ENCODE data around the gene GLI3. TPM values are rescaled to one million over a fixed set of nuclear protein-coding genes. Genes with fewer than 3 reads are reported as not detected.

GLI3 gene
- total RNA-seq, 2 donors from 2014 or later, result 2.7 to 10.2 TPM

DNA sequence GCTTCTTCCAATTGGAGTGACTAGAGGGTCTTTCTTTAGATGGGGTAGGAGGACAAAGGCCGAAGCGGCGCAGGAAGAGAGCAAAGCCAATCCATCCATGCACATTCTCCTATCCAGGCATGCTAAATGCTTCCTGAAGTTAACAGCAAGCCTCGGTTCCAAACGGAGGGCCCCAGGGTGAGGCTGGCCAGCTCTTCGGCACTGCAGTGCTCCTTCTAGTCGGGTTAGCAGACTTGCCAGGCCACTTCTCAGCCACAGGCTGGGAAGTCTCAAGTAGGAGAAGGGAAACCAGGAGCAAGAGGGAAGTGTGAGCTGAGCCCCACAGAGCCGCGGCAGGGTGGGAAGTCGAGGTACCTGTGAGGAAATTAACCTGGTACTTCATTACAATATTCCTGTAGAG lies 280.3 kb downstream of the GLI3 start:
- no peak overlapping the region for H3K9ac ChIP-seq (ENCODE audit: extremely low read depth, low read length, poor library complexity, severe bottlenecking)
- H3K27me3 Mint-ChIP-seq (ENCODE audit: insufficient read depth), result peaks cover 42% of the 10 kb centered on the region
- peaks cover 4% of the 10 kb centered on the region for H3K4me1 ChIP-seq (ENCODE audit: control insufficient read depth, insufficient read depth, low read length)
- H3K9me3 Mint-ChIP-seq, result no peaks in the 10 kb centered on the region
- no peak overlapping the region for H3K4me3 ChIP-seq (ENCODE audit: low read length)
- no peak overlapping the region for H3K4me3 Mint-ChIP-seq
- no peaks in the 10 kb centered on the region for H3K36me3 Mint-ChIP-seq (ENCODE audit: low read depth)
- H3K9me3 ChIP-seq (ENCODE audit: control insufficient read depth, low read length), result no peaks in the 10 kb centered on the region
- WGBS, 2 experiments (ENCODE audit: insufficient coverage in 1 of 2, insufficient read length in 1 of 2), result 90 to 91% methylated on average over 6 to 10 of the region's 10 CpGs
- no peak for DNase-seq
- H3K4me1 Mint-ChIP-seq, result peaks cover 18% of the 10 kb centered on the region
- H3K27ac Mint-ChIP-seq, result no peak overlapping the region
- H3K36me3 ChIP-seq (ENCODE audit: control insufficient read depth, insufficient read depth, low read length), result no peaks in the 10 kb centered on the region
- H3K27ac ChIP-seq (ENCODE audit: low read depth, low read length), result no peak overlapping the region
- peaks cover 37% of the 10 kb centered on the region for H3K27me3 ChIP-seq (ENCODE audit: control insufficient read depth, insufficient read depth, low read length, poor library complexity, severe bottlenecking)
- TF ChIP-seq, protein P1, sequence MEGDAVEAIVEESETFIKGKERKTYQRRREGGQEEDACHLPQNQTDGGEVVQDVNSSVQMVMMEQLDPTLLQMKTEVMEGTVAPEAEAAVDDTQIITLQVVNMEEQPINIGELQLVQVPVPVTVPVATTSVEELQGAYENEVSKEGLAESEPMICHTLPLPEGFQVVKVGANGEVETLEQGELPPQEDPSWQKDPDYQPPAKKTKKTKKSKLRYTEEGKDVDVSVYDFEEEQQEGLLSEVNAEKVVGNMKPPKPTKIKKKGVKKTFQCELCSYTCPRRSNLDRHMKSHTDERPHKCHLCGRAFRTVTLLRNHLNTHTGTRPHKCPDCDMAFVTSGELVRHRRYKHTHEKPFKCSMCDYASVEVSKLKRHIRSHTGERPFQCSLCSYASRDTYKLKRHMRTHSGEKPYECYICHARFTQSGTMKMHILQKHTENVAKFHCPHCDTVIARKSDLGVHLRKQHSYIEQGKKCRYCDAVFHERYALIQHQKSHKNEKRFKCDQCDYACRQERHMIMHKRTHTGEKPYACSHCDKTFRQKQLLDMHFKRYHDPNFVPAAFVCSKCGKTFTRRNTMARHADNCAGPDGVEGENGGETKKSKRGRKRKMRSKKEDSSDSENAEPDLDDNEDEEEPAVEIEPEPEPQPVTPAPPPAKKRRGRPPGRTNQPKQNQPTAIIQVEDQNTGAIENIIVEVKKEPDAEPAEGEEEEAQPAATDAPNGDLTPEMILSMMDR (conservative IDR thresholded peaks at IDR 0.05), result no peak

DNA sequence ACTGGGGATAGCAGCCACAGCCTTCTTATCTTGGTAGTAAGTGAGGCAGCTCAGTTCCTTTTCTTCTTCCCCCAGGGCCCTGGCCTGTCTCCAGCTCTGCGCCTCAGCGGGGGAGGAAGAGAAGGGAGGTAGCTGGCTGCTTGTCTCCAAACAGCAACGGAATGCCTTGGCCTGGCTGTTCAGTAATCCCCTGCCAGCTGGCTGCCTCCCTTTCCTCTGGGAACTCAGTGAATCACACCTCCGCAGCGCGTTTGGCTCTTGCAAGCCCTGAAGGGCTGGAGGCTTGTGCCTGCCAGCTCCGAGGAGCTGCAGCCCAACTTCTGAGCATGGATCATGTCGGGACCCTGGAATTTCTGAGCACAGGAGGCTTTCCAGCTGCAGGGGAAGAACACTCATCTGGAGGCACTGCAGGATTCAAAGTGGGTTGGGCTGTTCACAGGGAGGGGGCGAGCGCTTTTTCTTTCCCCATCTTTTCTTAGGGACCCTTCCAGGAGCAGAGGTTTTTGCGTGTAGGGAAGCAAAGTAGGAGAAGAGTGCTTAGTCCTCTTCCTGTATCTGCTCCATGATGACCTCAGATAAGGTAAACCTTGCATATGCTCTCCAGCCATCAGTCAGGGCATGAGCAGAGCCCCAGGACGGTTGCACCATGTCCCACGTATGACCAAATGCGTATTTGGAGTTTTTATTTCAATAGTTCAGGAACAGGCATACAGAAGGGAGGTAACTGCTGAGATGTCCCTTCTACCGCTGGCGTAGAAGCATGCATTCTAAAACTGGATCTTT lies 280.9 kb downstream of the GLI3 start:
- Histone ChIP-seq H3K9ac (ENCODE audit: extremely low read depth, low read length, poor library complexity, severe bottlenecking) (no peak overlapping the region), H3K4me3 (ENCODE audit: low read length) (no peak overlapping the region), H3K9me3 (ENCODE audit: control insufficient read depth, low read length) (no peaks in the 10 kb centered on the region), H3K27me3 (ENCODE audit: control insufficient read depth, insufficient read depth, low read length, poor library complexity, severe bottlenecking) (peaks cover 37% of the 10 kb centered on the region), H3K4me1 (ENCODE audit: control insufficient read depth, insufficient read depth, low read length) (peaks cover 4% of the 10 kb centered on the region), H3K36me3 (ENCODE audit: control insufficient read depth, insufficient read depth, low read length) (no peaks in the 10 kb centered on the region), H3K27ac (ENCODE audit: low read depth, low read length) (no peak overlapping the region)
- H3K27me3 Mint-ChIP-seq (ENCODE audit: insufficient read depth), result peaks cover 42% of the 10 kb centered on the region
- H3K36me3 Mint-ChIP-seq (ENCODE audit: low read depth), result no peaks in the 10 kb centered on the region
- TF ChIP-seq, protein P1 (conservative IDR thresholded peaks at IDR 0.05), result no peak
- no peak overlapping the region for H3K27ac Mint-ChIP-seq
- peak; percentile 94 for DNase-seq
- H3K9me3 Mint-ChIP-seq, result no peaks in the 10 kb centered on the region
- H3K4me3 Mint-ChIP-seq, result no peak overlapping the region
- peaks cover 21% of the 10 kb centered on the region for H3K4me1 Mint-ChIP-seq
- 20 to 52% methylated on average over 5 to 16 of the region's 16 CpGs for WGBS, 2 experiments (ENCODE audit: insufficient coverage in 1 of 2, insufficient read length in 1 of 2)

DNA sequence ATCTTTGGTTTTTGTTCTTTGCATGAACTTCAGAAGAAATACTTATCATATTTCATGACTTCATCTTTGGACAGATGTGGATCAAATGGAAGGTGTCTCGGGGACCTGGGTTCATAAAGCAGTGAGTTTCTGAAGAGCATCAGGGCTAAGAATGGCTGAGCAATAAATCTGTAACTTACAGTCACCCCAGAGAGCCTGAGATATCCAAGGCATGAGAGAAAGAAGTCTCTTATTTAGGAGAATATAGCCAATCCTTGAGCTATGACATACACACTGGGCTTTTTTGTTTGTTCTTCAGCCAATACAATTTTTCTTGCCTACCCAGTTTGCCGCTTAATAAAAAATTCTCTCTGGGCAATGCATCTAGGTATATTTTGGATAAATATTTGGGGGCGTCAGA lies 281.6 kb downstream of the GLI3 start:
- Histone ChIP-seq H3K4me1 (ENCODE audit: control insufficient read depth, insufficient read depth, low read length) (peaks cover 4% of the 10 kb centered on the region), H3K4me3 (ENCODE audit: low read length) (no peak overlapping the region), H3K36me3 (ENCODE audit: control insufficient read depth, insufficient read depth, low read length) (no peaks in the 10 kb centered on the region), H3K9ac (ENCODE audit: extremely low read depth, low read length, poor library complexity, severe bottlenecking) (no peak overlapping the region), H3K27me3 (ENCODE audit: control insufficient read depth, insufficient read depth, low read length, poor library complexity, severe bottlenecking) (peaks cover 37% of the 10 kb centered on the region), H3K27ac (ENCODE audit: low read depth, low read length) (no peak overlapping the region), H3K9me3 (ENCODE audit: control insufficient read depth, low read length) (no peaks in the 10 kb centered on the region)
- H3K27me3 Mint-ChIP-seq (ENCODE audit: insufficient read depth), result peaks cover 42% of the 10 kb centered on the region
- DNase-seq, result no peak
- WGBS, 2 experiments (ENCODE audit: insufficient coverage in 1 of 2, insufficient read length in 1 of 2), result 77 to 93% methylated on average over 2 to 3 of the region's 3 CpGs
- H3K36me3 Mint-ChIP-seq (ENCODE audit: low read depth), result no peaks in the 10 kb centered on the region
- TF ChIP-seq, protein P1 (conservative IDR thresholded peaks at IDR 0.05), result no peak
- no peaks in the 10 kb centered on the region for H3K9me3 Mint-ChIP-seq
- H3K4me3 Mint-ChIP-seq, result no peak overlapping the region
- H3K4me1 Mint-ChIP-seq, result peaks cover 26% of the 10 kb centered on the region
- no peak overlapping the region for H3K27ac Mint-ChIP-seq

Data from endodermal cell (in vitro differentiated cells).